ENCODE data around the gene CCDC61. TPM values are rescaled to one million over a fixed set of nuclear protein-coding genes. Genes with fewer than 3 reads are reported as not detected.

CCDC61 gene
- total RNA-seq, 1 experiment from 2014 or later: 16.9 TPM

- no peak overlapping the region for H2BK120ac ChIP-seq (ENCODE audit: low read depth, low read length, poor library complexity, severe bottlenecking)
- H3K23ac ChIP-seq (ENCODE audit: insufficient read length, low read depth, low read length): no peak overlapping the region
- H3K14ac ChIP-seq (ENCODE audit: insufficient read depth, low read length): no peak overlapping the region
- no peak overlapping the region for H4K91ac ChIP-seq (ENCODE audit: insufficient read length, low read depth, low read length)
- Mint-ChIP-seq H3K36me3 (ENCODE audit: insufficient read depth in 1 of 3, low read depth in 3 of 3) (no peaks in the 10 kb centered on the region), H3K27me3 (ENCODE audit: low read depth) (peaks cover 44% of the 10 kb centered on the region), H3K27ac (no peak overlapping the region), H3K9me3 (no peaks in the 10 kb centered on the region), H3K4me1 (peaks cover 10 to 23% of the 10 kb centered on the region in 2 experiments), H3K4me3 (no peak overlapping the region)
- H3K23me2 ChIP-seq (ENCODE audit: insufficient read length, low read depth, low read length, poor library complexity, severe bottlenecking): no peaks in the 10 kb centered on the region
- WGBS (ENCODE audit: extremely low coverage, insufficient read length, low lambda C conversion rate): no CpG with 5 or more reads among the region's 7 CpGs
- no peak overlapping the region for H2AK5ac ChIP-seq (ENCODE audit: insufficient read length, low read length)
- H3K27me3 ChIP-seq (ENCODE audit: insufficient read depth, low read length): no peaks in the 10 kb centered on the region
- H3K9me3 ChIP-seq (ENCODE audit: control insufficient read depth, low read depth, low read length): no peaks in the 10 kb centered on the region
- H2BK12ac ChIP-seq (ENCODE audit: insufficient read length, low read depth, low read length): no peak overlapping the region
- H3K4me1 ChIP-seq (ENCODE audit: insufficient read depth, low read length): no peaks in the 10 kb centered on the region; the same call in 1 of the 2 replicates
- H3T11ph ChIP-seq (ENCODE audit: low read length): no peak overlapping the region
- H3K79me1 ChIP-seq (ENCODE audit: insufficient read depth, low read depth, low read length, poor library complexity, severe bottlenecking): no peaks in the 10 kb centered on the region
- no peak overlapping the region for H3K4ac ChIP-seq (ENCODE audit: low read depth, low read length)
- H3K56ac ChIP-seq (ENCODE audit: insufficient read length, low read depth, low read length): no peak overlapping the region
- no peak overlapping the region for H2AFZ ChIP-seq (ENCODE audit: low read length)
- H3K18ac ChIP-seq (ENCODE audit: insufficient read length, low read depth, low read length): no peak overlapping the region
- H4K8ac ChIP-seq (replicated peaks; ENCODE audit: insufficient read length, low read depth, low read length): no peak overlapping the region
- DNase-seq: no peak
- H3K9ac ChIP-seq (ENCODE audit: extremely low read depth, insufficient read length, low read length): no peak overlapping the region
- no peaks in the 10 kb centered on the region for H4K20me1 ChIP-seq (ENCODE audit: control insufficient read depth, insufficient read depth, insufficient read length)
- H2BK15ac ChIP-seq (ENCODE audit: low read depth, low read length): no peak overlapping the region
- no peak for TF ChIP-seq CTCF (conservative IDR thresholded peaks at IDR 0.05)
- H4K5ac ChIP-seq (ENCODE audit: insufficient read length, low read depth, low read length): no peak overlapping the region
- no peak overlapping the region for H3K4me2 ChIP-seq (ENCODE audit: insufficient read depth, insufficient read length, low read length)
- no peaks in the 10 kb centered on the region for H3K79me2 ChIP-seq (ENCODE audit: insufficient read depth, low read length)
- no peak overlapping the region for H2BK5ac ChIP-seq (ENCODE audit: insufficient read length, low read length)
- H2BK20ac ChIP-seq (ENCODE audit: low read depth, low read length, poor library complexity, severe bottlenecking): no peak overlapping the region
- H3K27ac ChIP-seq (ENCODE audit: insufficient read length, low read depth, low read length): no peak overlapping the region
Measured at GRCh38 chr19:45978156-45978555, 17.1 kb upstream of the CCDC61 start.
